GM21367 (cell line): ENCODE data around the gene SLC15A4.
A peak's percentile ranks its signal among the peaks of the same experiment; 100 is the strongest.
"Not testable (repeated sequence)": the region's sequence is repeated elsewhere in the genome, so short reads cannot be mapped to it uniquely, and the experiment has no call there.

Source experiments
- ATAC-seq: cut with Tn5 transposase; IDR thresholded peaks from one replicate; pipeline ENCODE4 v1.9.1; 2021; ENCODE audit not compliant: unreplicated experiment

Gene SLC15A4

GRCh38 chr12:128844031-128844635 lies 20.4 kb upstream of the SLC15A4 start:
- peak; percentile 51 for ATAC-seq

- ATAC-seq: no peak
Observed at GRCh38 chr12:128843538-128843937, 19.8 kb upstream of the SLC15A4 start.

GRCh38 chr12:128842579-128842978 lies 18.8 kb upstream of the SLC15A4 start:
- no peak for ATAC-seq

- ATAC-seq: peak; percentile 75
Observed at GRCh38 chr12:128840862-128841468, 17.2 kb upstream of the SLC15A4 start.

GRCh38 chr12:128839885-128840284 lies 16.1 kb upstream of the SLC15A4 start:
- ATAC-seq: not testable (repeated sequence)

GRCh38 chr12:128833418-128833817 lies 9.7 kb upstream of the SLC15A4 start:
- ATAC-seq: no peak

- ATAC-seq: peak; percentile 50
Observed at GRCh38 chr12:128830505-128830893, 6.7 kb upstream of the SLC15A4 start.

- ATAC-seq: peak; percentile 88
Observed at GRCh38 chr12:128829861-128830504, 6.2 kb upstream of the SLC15A4 start.

- no peak for ATAC-seq
Observed at GRCh38 chr12:128827724-128828123, 4.0 kb upstream of the SLC15A4 start.

- no peak for ATAC-seq
Observed at GRCh38 chr12:128825835-128826234, 2.1 kb upstream of the SLC15A4 start.

GRCh38 chr12:128823216-128823915 lies 392 bp downstream of the SLC15A4 start:
- ATAC-seq: peak; percentile 2

GRCh38 chr12:128820723-128821432 lies 2.9 kb downstream of the SLC15A4 start:
- peak; percentile 49 for ATAC-seq

- ATAC-seq: no peak
Observed at GRCh38 chr12:128820253-128820652, 3.5 kb downstream of the SLC15A4 start.

GRCh38 chr12:128819293-128820144 lies 4.2 kb downstream of the SLC15A4 start:
- no peak for ATAC-seq

- peak; percentile 29 for ATAC-seq
Observed at GRCh38 chr12:128818065-128819022, 5.4 kb downstream of the SLC15A4 start.

GRCh38 chr12:128817111-128818015 lies 6.4 kb downstream of the SLC15A4 start:
- ATAC-seq: peak; percentile 32

GRCh38 chr12:128816643-128816920 lies 7.2 kb downstream of the SLC15A4 start:
- no peak for ATAC-seq
